HEK293 (cell line): Measurements from ENCODE around the gene NPFF.
A peak's percentile ranks its signal among the peaks of the same experiment; 100 is the strongest.

Experiments used
- IKZF3 ChIP-seq: fragments of 450-650 bp; IDR thresholded peaks from 2 replicates; pipeline ENCODE4 v1.5.0; 2018; ENCODE audit warnings: missing biosample characterization, mild to moderate bottlenecking, missing genetic modification characterization, moderate library complexity
- MZF1 ChIP-seq: fragments of 450-650 bp; formaldehyde crosslinking; IDR thresholded peaks from 2 replicates; pipeline ENCODE4 v1.5.1; 2017; ENCODE audit warnings: missing biosample characterization, missing genetic modification characterization, borderline replicate concordance
- ZBTB17 ChIP-seq: fragments of 450-650 bp; formaldehyde crosslinking; IDR thresholded peaks from 2 replicates; pipeline ENCODE4 v1.5.1; 2016; ENCODE audit warnings: missing biosample characterization, missing genetic modification characterization
- ZBTB21 ChIP-seq: fragments of 450-650 bp; formaldehyde crosslinking; IDR thresholded peaks from 2 replicates; pipeline ENCODE4 v1.5.1; 2017; ENCODE audit warnings: missing biosample characterization, missing genetic modification characterization
- ZBTB48 ChIP-seq: fragments of 450-650 bp; formaldehyde crosslinking; IDR thresholded peaks from 2 replicates; pipeline ENCODE4 v1.5.1; 2016; ENCODE audit warnings: missing biosample characterization, missing genetic modification characterization
- ZBTB8A ChIP-seq: fragments of 450-650 bp; formaldehyde crosslinking; IDR thresholded peaks from 2 replicates; pipeline ENCODE4 v1.5.1; 2016; ENCODE audit warnings: missing biosample characterization, missing genetic modification characterization
- ZFP3 ChIP-seq: fragments of 450-650 bp; formaldehyde crosslinking; IDR thresholded peaks from 2 replicates; pipeline ENCODE4 v1.5.1; 2016; ENCODE audit warnings: low read depth, missing biosample characterization, missing genetic modification characterization
- ZNF146 ChIP-seq: fragments of 450-650 bp; formaldehyde crosslinking; IDR thresholded peaks from 2 replicates; pipeline ENCODE4 v1.5.1; 2016; ENCODE audit warnings: missing biosample characterization, missing genetic modification characterization
- ZNF19 ChIP-seq: fragments of 450-650 bp; formaldehyde crosslinking; IDR thresholded peaks from 2 replicates; pipeline ENCODE4; 2016; ENCODE audit warnings: missing biosample characterization, missing genetic modification characterization, low read depth
- ZNF214 ChIP-seq: fragments of 450-650 bp; formaldehyde crosslinking; IDR thresholded peaks from 2 replicates; pipeline ENCODE4 v1.5.1; 2017; ENCODE audit warnings: missing biosample characterization, mild to moderate bottlenecking, missing genetic modification characterization, borderline replicate concordance
- ZNF311 ChIP-seq: fragments of 450-650 bp; formaldehyde crosslinking; IDR thresholded peaks from 2 replicates; pipeline ENCODE4 v1.5.1; 2017; ENCODE audit warnings: missing biosample characterization, missing genetic modification characterization, borderline replicate concordance
- ZNF324 ChIP-seq: fragments of 450-650 bp; formaldehyde crosslinking; IDR thresholded peaks from 2 replicates; pipeline ENCODE4 v1.5.1; 2016; ENCODE audit warnings: missing biosample characterization, missing genetic modification characterization
- ZNF350 ChIP-seq: fragments of 450-650 bp; formaldehyde crosslinking; IDR thresholded peaks from 2 replicates; pipeline ENCODE4 v1.5.0; 2017; ENCODE audit warnings: missing biosample characterization, mild to moderate bottlenecking, missing genetic modification characterization
- ZNF391 ChIP-seq: fragments of 450-650 bp; formaldehyde crosslinking; IDR thresholded peaks from 2 replicates; pipeline ENCODE4 v1.5.1; 2016; ENCODE audit warnings: low read depth, missing biosample characterization, missing genetic modification characterization, borderline replicate concordance
- ZNF548 ChIP-seq: fragments of 450-650 bp; formaldehyde crosslinking; IDR thresholded peaks from 2 replicates; pipeline ENCODE4 v1.5.1; 2016; ENCODE audit warnings: missing biosample characterization, missing genetic modification characterization
- ZNF549 ChIP-seq: fragments of 450-650 bp; IDR thresholded peaks from 2 replicates; pipeline ENCODE4 v1.5.1; 2018; ENCODE audit warnings: missing biosample characterization, missing genetic modification characterization, mild to moderate bottlenecking, inconsistent platforms, moderate library complexity
- ZNF585B ChIP-seq: fragments of 450-650 bp; formaldehyde crosslinking; IDR thresholded peaks from 2 replicates; pipeline ENCODE4 v1.5.1; 2016; ENCODE audit warnings: missing biosample characterization, missing genetic modification characterization
- ZNF621 ChIP-seq: fragments of 450-650 bp; formaldehyde crosslinking; IDR thresholded peaks from 2 replicates; pipeline ENCODE4 v1.5.1; 2017; ENCODE audit warnings: missing biosample characterization, missing genetic modification characterization
- ZNF768 ChIP-seq: fragments of 450-650 bp; formaldehyde crosslinking; IDR thresholded peaks from 2 replicates; pipeline ENCODE4 v1.5.1; 2018; ENCODE audit warnings: missing biosample characterization, mild to moderate bottlenecking, missing genetic modification characterization
- ZNF830 ChIP-seq: fragments of 450-650 bp; IDR thresholded peaks from 2 replicates; pipeline ENCODE4 v1.5.0; 2018; ENCODE audit warnings: missing biosample characterization, missing genetic modification characterization, low read depth, mild to moderate bottlenecking, moderate library complexity
- ZSCAN30 ChIP-seq: fragments of 450-650 bp; IDR thresholded peaks from 2 replicates; pipeline ENCODE4 v1.5.1; 2018; ENCODE audit warnings: missing biosample characterization, mild to moderate bottlenecking, missing genetic modification characterization, moderate library complexity
- TF ChIP-seq, protein P1 (sequence below): fragments of 450-650 bp; formaldehyde crosslinking; IDR thresholded peaks from 2 replicates; pipeline ENCODE4 v1.5.1; 2017; ENCODE audit warnings: missing biosample characterization, missing genetic modification characterization
- TF ChIP-seq, protein P2 (sequence below): fragments of 450-650 bp; formaldehyde crosslinking; IDR thresholded peaks from 2 replicates; pipeline ENCODE4 v1.5.1; 2016; ENCODE audit warnings: missing biosample characterization, missing genetic modification characterization
- TF ChIP-seq, protein P3 (sequence below): fragments of 450-650 bp; formaldehyde crosslinking; IDR thresholded peaks from 2 replicates; pipeline ENCODE4 v1.5.1; 2016; ENCODE audit warnings: missing biosample characterization, missing genetic modification characterization
- TF ChIP-seq, protein P4 (sequence below): fragments of 450-650 bp; formaldehyde crosslinking; IDR thresholded peaks from 2 replicates; pipeline ENCODE4 v1.5.1; 2016; ENCODE audit warnings: missing biosample characterization, missing genetic modification characterization
- TF ChIP-seq, protein P5 (sequence below): fragments of 450-650 bp; formaldehyde crosslinking; IDR thresholded peaks from 2 replicates; pipeline ENCODE4 v1.5.1; 2016; ENCODE audit warnings: missing biosample characterization, missing genetic modification characterization
- TF ChIP-seq, protein P6 (sequence below): fragments of 450-650 bp; formaldehyde crosslinking; IDR thresholded peaks from 2 replicates; pipeline ENCODE4 v1.5.1; 2016; ENCODE audit warnings: missing biosample characterization, missing genetic modification characterization
- TF ChIP-seq, protein P7 (sequence below): fragments of 450-650 bp; formaldehyde crosslinking; IDR thresholded peaks from 2 replicates; pipeline ENCODE4 v1.5.1; 2016; ENCODE audit warnings: missing biosample characterization, missing genetic modification characterization

Gene NPFF

DNA sequence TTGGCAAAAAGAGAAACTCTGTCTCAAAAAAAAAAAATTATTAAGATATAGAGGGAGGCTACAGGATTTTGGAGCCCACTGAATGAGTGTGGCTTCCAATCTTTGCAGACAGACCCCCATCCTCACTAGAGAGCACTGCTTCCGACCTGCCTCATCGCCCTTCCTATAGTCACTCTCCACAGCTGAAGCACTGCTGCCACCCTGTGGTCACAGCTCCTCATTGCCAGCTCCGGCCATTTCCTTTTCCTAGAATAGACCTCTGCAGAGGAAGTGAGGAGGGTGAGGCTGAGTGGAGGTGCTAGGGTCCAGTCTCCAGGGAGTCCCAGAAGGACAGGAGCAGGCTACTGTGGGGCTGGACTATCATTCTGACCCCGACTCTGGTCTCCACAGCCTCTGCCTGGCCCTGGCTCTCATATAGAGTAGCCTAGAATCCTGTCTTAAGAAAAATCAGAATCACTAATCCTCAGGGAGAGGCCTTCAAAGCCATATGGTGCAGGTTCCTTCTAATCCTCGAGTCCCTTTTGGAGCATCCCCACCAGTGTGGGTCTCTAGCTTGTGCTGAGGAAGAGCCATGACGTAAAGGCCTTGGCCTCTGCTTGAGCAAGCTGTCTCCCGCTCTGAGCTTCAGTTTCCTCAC lies 1.4 kb upstream of the NPFF start (continued):
- no peak for TF ChIP-seq MZF1
- no peak for TF ChIP-seq ZNF146 (tag by site-specific recombination)
- TF ChIP-seq, protein P1, sequence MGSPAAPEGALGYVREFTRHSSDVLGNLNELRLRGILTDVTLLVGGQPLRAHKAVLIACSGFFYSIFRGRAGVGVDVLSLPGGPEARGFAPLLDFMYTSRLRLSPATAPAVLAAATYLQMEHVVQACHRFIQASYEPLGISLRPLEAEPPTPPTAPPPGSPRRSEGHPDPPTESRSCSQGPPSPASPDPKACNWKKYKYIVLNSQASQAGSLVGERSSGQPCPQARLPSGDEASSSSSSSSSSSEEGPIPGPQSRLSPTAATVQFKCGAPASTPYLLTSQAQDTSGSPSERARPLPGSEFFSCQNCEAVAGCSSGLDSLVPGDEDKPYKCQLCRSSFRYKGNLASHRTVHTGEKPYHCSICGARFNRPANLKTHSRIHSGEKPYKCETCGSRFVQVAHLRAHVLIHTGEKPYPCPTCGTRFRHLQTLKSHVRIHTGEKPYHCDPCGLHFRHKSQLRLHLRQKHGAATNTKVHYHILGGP (tag by site-specific recombination) = no peak
- TF ChIP-seq ZNF324 = no peak
- TF ChIP-seq, protein P2, sequence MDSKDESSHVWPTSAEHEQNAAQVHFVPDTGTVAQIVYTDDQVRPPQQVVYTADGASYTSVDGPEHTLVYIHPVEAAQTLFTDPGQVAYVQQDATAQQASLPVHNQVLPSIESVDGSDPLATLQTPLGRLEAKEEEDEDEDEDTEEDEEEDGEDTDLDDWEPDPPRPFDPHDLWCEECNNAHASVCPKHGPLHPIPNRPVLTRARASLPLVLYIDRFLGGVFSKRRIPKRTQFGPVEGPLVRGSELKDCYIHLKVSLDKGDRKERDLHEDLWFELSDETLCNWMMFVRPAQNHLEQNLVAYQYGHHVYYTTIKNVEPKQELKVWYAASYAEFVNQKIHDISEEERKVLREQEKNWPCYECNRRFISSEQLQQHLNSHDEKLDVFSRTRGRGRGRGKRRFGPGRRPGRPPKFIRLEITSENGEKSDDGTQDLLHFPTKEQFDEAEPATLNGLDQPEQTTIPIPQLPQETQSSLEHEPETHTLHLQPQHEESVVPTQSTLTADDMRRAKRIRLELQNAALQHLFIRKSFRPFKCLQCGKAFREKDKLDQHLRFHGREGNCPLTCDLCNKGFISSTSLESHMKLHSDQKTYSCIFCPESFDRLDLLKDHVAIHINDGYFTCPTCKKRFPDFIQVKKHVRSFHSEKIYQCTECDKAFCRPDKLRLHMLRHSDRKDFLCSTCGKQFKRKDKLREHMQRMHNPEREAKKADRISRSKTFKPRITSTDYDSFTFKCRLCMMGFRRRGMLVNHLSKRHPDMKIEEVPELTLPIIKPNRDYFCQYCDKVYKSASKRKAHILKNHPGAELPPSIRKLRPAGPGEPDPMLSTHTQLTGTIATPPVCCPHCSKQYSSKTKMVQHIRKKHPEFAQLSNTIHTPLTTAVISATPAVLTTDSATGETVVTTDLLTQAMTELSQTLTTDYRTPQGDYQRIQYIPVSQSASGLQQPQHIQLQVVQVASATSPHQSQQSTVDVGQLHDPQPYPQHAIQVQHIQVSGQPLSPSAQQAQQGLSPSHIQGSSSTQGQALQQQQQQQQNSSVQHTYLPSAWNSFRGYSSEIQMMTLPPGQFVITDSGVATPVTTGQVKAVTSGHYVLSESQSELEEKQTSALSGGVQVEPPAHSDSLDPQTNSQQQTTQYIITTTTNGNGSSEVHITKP (tag by site-specific recombination) = no peak
- no peak for TF ChIP-seq ZBTB21 (tag by site-specific recombination)
- TF ChIP-seq, protein P3, sequence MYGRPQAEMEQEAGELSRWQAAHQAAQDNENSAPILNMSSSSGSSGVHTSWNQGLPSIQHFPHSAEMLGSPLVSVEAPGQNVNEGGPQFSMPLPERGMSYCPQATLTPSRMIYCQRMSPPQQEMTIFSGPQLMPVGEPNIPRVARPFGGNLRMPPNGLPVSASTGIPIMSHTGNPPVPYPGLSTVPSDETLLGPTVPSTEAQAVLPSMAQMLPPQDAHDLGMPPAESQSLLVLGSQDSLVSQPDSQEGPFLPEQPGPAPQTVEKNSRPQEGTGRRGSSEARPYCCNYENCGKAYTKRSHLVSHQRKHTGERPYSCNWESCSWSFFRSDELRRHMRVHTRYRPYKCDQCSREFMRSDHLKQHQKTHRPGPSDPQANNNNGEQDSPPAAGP (tag by site-specific recombination) = no peak
- TF ChIP-seq ZNF19 (tag by site-specific recombination) = no peak
- no peak for TF ChIP-seq ZBTB48 (tag by site-specific recombination)
- no peak for TF ChIP-seq ZNF768
- TF ChIP-seq ZNF214 (tag by site-specific recombination) = no peak
- TF ChIP-seq ZNF391 = 0 out of 2 replicates have a peak, but pooled peaks have one; percentile 32
- TF ChIP-seq, protein P4, sequence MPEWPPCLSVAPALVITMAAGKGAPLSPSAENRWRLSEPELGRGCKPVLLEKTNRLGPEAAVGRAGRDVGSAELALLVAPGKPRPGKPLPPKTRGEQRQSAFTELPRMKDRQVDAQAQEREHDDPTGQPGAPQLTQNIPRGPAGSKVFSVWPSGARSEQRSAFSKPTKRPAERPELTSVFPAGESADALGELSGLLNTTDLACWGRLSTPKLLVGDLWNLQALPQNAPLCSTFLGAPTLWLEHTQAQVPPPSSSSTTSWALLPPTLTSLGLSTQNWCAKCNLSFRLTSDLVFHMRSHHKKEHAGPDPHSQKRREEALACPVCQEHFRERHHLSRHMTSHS (tag by site-specific recombination) = no peak
- no peak for TF ChIP-seq ZNF585B (tag by site-specific recombination)
- TF ChIP-seq ZBTB17 = 0 out of 2 replicates have a peak, but pooled peaks have one; percentile 13
- 0 out of 2 replicates have a peak, but pooled peaks have one; percentile 30 for TF ChIP-seq ZSCAN30 (tag by site-specific recombination)
- TF ChIP-seq ZNF830 (tag by site-specific recombination) = no peak
- TF ChIP-seq, protein P5, sequence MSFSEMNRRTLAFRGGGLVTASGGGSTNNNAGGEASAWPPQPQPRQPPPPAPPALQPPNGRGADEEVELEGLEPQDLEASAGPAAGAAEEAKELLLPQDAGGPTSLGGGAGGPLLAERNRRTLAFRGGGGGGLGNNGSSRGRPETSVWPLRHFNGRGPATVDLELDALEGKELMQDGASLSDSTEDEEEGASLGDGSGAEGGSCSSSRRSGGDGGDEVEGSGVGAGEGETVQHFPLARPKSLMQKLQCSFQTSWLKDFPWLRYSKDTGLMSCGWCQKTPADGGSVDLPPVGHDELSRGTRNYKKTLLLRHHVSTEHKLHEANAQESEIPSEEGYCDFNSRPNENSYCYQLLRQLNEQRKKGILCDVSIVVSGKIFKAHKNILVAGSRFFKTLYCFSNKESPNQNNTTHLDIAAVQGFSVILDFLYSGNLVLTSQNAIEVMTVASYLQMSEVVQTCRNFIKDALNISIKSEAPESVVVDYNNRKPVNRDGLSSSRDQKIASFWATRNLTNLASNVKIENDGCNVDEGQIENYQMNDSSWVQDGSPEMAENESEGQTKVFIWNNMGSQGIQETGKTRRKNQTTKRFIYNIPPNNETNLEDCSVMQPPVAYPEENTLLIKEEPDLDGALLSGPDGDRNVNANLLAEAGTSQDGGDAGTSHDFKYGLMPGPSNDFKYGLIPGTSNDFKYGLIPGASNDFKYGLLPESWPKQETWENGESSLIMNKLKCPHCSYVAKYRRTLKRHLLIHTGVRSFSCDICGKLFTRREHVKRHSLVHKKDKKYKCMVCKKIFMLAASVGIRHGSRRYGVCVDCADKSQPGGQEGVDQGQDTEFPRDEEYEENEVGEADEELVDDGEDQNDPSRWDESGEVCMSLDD (tag by site-specific recombination) = no peak
- TF ChIP-seq, protein P6, sequence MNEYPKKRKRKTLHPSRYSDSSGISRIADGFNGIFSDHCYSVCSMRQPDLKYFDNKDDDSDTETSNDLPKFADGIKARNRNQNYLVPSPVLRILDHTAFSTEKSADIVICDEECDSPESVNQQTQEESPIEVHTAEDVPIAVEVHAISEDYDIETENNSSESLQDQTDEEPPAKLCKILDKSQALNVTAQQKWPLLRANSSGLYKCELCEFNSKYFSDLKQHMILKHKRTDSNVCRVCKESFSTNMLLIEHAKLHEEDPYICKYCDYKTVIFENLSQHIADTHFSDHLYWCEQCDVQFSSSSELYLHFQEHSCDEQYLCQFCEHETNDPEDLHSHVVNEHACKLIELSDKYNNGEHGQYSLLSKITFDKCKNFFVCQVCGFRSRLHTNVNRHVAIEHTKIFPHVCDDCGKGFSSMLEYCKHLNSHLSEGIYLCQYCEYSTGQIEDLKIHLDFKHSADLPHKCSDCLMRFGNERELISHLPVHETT (tag by site-specific recombination) = no peak
- no peak for TF ChIP-seq IKZF3
- no peak for TF ChIP-seq ZFP3
- TF ChIP-seq ZNF311 (tag by site-specific recombination) = no peak
- TF ChIP-seq ZBTB8A (tag by site-specific recombination) = no peak
- TF ChIP-seq, protein P7, sequence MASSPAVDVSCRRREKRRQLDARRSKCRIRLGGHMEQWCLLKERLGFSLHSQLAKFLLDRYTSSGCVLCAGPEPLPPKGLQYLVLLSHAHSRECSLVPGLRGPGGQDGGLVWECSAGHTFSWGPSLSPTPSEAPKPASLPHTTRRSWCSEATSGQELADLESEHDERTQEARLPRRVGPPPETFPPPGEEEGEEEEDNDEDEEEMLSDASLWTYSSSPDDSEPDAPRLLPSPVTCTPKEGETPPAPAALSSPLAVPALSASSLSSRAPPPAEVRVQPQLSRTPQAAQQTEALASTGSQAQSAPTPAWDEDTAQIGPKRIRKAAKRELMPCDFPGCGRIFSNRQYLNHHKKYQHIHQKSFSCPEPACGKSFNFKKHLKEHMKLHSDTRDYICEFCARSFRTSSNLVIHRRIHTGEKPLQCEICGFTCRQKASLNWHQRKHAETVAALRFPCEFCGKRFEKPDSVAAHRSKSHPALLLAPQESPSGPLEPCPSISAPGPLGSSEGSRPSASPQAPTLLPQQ = no peak
- no peak for TF ChIP-seq ZNF621
- TF ChIP-seq ZNF548 (tag by site-specific recombination) = no peak
- TF ChIP-seq ZNF549 (tag by site-specific recombination) = no peak
- no peak for TF ChIP-seq ZNF350 (tag by site-specific recombination)
